Measurements from ENCODE around the gene GMPPA.

GMPPA gene

DNA sequence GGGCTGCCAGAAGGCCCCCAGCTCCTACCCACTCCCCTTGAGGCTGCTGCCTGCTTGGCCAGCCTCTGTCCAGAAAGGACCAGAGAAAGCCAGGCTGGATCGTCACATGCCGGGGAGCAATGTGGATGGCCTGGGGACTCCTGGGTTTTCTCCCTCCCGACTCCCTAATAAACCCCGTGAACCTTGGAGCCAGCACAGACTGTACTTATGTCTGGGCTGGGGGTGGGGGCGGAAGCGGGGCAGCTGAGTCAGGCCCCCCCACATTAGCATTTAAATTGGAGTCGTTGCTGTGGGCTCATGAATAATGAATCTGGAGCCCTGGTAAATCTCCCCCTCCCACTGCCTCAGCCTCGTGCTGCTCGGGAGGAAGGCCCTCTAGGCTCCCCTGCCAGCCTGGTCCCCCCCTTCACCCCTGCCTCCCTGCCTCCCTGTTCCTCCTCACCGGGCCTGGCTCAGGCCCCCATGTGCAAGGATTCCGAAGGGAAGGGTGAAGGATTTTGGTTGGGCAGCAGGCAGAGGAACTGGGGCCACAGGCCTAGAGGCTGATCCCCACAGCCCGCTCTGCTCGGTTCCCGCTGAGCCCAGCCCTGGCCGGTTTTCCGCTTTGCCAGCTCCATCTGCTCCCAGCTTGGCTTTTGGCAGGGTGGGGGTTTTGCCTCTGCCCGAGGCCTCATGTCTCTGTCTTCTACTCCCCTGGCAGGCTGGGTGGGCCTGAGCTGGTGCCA lies 8.3 kb downstream of the GMPPA start:
- DNase-seq = no peak

DNA sequence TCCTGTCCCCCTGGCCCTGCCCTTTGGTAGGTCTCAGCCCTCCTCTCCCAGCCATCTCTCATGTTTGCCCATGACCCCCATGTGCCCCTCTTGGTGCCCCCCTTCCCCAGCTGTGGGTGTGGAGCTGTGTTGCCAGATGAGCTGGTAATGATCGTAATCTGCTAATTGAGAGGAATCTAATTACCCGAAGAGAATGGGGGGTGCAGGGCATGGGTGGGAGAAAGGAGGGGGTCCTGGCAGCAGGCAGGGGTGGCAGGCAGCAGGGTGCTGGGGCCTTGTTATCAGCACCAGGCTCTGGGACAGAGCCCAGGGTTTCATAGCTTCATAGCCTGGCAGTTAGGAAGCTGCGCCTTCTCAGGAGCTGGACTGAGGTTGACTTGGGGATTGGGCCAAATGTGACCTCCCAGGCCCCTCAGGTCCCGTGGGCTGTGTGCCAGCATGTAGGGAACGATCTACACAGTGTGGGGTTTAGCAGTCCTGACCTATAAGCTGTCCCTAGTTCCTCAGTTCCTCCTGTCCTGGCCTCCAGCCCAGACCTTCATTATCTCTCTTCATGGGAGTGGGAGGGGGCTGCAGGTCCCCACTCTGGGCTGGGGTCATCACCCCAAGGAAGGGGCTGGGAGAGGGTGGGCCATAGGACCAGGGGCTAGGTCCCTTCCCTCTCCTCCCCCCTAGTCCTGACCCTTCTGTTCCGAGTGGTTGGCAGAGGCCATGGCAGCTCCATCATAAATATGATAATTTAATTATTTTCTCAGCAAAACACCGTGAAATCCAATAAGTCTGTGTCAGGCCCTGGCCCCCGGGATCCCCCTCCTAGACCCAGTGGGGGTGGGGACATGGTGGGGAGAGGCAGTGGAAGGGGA lies 9.1 kb downstream of the GMPPA start:
- no peak for DNase-seq

DNA sequence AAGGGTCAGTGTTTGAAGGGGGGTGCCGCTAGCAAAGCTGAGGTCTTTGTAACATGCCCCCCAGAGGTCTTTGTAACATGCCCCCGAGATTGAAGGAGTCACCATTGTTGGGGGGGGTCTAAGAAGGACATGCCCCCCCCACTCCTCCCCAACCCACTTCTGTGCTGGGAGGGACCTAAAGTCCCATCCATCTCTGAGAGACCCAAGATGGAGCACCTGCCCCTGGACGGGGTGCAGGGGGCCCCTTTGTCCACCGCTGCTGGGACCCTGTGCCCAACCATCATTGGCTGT lies 9.7 kb downstream of the GMPPA start:
- DNase-seq = no peak

DNA sequence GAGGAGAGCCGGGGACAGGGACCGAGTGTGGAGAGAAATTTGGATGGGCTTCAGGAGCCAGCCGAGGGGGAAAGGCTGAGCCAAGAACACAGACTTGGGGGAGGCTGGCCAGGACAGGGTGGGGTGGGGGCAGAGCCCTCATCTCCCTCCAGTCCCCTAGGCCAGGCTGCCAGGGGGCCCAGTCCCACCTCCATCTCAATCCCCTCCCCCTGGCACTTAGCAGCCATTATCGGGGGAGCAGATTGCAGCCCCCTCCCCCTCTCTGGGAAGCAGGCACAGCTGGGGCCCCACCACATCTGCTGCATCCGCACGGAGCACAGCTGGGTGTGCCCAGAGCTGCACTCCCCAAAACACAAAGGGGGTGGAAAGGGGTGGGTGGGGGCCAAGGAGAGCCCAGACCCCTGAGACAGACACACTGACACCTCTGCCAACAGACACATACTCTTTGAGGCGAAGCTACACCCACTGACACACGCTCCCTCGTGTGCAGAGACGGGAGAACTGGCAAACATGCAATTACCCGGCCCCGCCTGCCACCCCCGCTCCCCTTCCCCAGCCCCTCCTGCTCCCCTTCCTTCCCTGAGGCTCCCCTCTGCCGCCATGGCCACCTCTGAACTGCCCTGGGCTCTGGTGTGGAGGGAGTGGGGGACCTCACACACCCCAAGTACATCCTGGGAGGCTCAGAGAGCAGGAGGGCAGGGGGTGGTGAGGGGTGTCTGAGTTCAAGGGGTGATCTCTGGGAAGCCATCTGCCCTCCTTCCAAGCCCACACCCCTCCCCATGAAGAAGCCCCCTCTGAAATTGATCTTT lies 10.5 kb downstream of the GMPPA start:
- no peak for DNase-seq

DNA sequence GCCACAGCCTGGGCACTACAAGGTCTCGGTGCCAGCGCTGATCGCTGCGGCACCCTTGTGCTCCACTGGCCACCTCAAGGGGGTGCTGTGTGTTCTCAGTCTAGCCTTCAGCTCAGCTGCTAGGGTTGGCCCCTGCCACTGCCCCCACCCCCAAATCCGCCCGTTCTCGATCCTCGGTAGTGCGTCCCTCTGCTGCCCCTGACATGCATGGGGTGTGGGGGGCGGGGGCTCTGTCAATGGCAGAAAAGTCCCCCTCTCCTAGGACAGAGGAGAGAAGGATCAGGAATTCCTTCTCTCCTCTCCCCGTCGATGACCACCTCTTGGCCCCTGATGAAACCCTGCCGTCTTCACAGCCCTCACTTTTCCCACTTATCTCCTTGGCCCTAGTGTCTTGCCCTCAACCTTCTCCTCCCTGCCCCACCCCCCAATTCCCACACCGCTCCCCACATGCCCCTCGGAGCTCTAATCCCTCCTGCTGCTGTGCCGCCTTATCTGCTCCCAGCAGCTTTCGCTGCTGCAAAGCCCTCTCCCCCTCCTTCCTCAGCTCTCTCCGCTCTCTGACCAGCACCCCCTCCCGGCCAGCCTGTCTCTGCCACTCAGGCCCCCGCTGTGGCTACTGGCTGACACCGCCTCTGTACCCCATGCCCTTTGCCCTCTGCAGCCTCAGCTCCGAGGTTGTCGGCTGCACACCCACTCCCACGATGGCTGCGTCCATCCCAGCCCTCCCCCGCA lies 11.3 kb downstream of the GMPPA start:
- peak; percentile 41 for DNase-seq

GRCh38 chr2:219510512-219511135 lies 11.9 kb downstream of the GMPPA start:
- DNase-seq = no peak

- no peak for DNase-seq
Observed at GRCh38 chr2:219511547-219512325, 13.0 kb downstream of the GMPPA start.

DNA sequence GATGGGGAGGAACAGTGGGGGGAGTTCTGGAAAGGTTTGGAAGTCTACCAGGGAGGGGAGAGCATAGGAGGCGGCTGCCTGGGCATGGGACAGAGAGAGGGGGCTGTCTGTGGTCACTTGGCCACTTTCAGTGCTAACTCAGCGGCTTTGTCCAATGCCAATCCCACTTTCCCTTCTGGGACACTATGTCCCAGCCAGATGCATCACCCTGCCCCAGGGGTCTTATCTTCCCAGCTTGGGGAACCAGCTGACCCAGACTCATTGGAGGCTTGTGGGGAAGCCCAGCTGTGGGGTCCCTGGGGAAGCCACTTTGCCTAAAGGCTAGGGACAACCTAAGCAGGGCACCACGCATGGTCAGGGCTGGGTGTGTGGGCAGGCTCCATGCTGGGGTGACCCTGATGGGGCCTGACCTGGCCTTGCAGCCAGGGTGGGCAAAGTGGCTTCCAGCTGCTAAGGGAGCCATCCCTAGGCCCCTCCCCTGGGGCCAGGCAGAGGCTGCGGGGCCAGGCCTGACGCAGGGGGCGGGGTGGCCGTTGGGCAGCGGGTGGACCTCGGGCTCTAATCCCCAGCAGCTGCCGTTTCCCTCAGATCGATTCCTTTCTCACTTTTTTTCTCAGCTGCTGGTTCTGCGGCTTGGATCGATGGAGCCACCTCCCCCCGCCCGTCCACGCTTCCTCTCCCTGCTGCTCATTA lies 14.0 kb downstream of the GMPPA start:
- DNase-seq = no peak

GRCh38 chr2:219513787-219514186 lies 15.1 kb downstream of the GMPPA start:
- DNase-seq = no peak

DNA sequence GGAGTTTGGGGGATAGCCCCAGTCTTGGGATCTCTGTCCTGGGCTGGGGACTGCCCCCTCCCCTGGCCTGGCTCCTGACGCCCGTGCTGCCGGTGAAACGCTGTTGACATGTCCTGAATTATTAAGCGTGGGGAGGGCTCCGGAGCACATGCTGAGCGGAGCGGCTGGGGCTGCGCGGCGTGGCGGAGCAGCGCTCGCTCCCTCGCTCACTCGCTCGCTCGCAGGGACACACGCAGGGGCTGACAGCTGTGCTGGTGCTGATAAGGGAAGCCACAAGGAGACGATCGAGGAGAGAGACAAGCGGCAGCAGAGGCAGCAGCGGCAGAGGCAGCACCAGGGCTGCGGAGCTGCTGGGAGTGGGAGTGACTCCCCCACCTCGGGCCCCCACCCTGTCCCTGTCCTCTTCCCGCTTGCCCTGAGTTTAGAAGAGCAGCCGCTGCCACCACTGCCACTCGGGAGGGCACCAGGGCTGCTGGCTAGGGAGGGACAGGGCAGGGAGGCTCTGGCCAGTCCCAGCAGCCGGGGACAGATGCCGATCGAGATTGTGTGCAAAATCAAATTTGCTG lies 15.6 kb downstream of the GMPPA start, which contains the start of gene ASIC4:
ASIC4 (plus strand) TSS at position 287 of the 566 bp plus-strand sequence; CDS start at position 530, 243 bp downstream.
- no peak for DNase-seq

- DNase-seq = no peak
Observed at GRCh38 chr2:219514836-219515235, 16.1 kb downstream of the GMPPA start.

GRCh38 chr2:219515874-219516629 lies 17.4 kb downstream of the GMPPA start:
- no peak for DNase-seq

GRCh38 chr2:219516888-219517287 lies 18.2 kb downstream of the GMPPA start:
- no peak for DNase-seq

- DNase-seq = no peak
Observed at GRCh38 chr2:219517954-219518778, 19.5 kb downstream of the GMPPA start.

DNA sequence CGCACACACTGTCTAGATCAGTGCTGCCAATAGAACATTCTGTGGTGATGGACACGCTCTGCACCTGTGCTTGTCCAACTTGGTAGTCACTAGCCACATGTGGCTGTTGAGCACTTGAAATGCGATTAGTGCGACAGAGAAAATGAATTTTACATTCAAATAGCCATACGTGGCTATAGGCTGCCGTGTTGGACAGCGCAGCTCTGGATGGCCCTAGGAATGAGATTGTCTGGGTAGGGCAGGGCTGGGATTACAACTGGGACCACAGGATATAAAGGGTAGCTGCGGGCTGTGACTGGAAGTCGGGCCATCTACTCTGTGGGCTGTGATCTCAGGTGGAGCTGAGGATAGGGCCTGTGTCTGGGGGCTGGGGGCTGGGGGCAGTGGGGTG lies 20.8 kb downstream of the GMPPA start:
- no peak for DNase-seq

- DNase-seq = no peak
Observed at GRCh38 chr2:219520079-219520478, 21.4 kb downstream of the GMPPA start.

- peak; percentile 42 for DNase-seq
Observed at GRCh38 chr2:219521066-219521880, 22.6 kb downstream of the GMPPA start.

All from fibroblast of skin of right quadriceps (primary cell).